ENCODE measurements around the gene SRP72.

The SRP72 gene

DNA sequence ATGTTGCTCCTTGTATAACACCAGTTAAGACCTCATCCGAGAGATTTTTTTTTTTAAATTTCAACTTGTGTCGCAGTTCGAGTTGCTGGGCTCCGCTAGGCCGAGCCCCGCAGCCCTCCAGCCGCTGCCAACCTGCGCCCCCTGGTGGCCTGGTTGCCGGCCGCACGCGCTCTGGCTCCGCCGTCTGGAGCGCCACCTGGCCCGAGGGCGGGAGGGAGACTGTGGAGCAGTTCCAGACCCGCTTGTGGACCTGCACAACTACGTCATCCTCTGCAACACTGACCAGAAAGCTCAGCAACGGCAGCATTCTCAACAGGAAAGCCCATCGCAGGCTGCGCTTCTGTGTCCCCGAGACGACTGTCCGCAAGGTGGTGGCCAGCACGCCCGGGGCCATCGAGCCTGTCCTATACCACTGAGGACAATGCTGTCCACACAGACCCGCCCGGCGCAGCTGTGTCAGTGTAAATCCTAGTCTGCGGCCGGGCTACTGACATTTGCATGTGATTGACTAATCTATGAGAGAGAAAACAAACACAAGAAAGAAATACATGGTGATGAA lies 77.2 kb downstream of the SRP72 start:
- H3K27ac ChIP-seq, result no peak overlapping the region
- TF ChIP-seq, protein P1, sequence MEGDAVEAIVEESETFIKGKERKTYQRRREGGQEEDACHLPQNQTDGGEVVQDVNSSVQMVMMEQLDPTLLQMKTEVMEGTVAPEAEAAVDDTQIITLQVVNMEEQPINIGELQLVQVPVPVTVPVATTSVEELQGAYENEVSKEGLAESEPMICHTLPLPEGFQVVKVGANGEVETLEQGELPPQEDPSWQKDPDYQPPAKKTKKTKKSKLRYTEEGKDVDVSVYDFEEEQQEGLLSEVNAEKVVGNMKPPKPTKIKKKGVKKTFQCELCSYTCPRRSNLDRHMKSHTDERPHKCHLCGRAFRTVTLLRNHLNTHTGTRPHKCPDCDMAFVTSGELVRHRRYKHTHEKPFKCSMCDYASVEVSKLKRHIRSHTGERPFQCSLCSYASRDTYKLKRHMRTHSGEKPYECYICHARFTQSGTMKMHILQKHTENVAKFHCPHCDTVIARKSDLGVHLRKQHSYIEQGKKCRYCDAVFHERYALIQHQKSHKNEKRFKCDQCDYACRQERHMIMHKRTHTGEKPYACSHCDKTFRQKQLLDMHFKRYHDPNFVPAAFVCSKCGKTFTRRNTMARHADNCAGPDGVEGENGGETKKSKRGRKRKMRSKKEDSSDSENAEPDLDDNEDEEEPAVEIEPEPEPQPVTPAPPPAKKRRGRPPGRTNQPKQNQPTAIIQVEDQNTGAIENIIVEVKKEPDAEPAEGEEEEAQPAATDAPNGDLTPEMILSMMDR (IDR thresholded peaks at IDR 0.05), result peak; percentile 96
- peak; percentile 86 for DNase-seq (ENCODE audit: low spot score)

DNA sequence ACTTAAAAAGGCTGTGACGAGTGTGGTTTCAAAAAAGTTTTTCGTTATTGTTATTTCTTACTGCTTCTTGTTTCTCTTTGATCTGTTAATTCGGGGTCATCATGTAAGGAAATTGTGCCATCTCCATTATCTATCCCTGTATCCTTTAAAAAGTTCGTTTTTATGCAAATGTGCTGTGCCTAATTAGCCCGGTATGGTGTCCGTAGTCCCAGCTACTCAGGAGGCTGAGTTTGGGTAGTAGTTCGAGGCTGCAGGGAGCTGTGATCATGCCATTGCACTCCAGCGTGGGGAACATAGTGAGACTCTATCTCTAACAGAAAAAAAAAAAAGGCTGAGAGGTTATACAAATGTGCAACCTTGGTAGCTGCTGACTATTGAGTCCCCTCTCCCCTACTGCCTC lies 83.2 kb downstream of the SRP72 start:
- TF ChIP-seq, protein P1 (IDR thresholded peaks at IDR 0.05), result no peak
- no peak overlapping the region for H3K27ac ChIP-seq
- DNase-seq (ENCODE audit: low spot score), result no peak

More for the DNA sequence above, 77.2 kb downstream of the SRP72 start:
- peak overlapping the region; percentile 69 for H3K4me3 ChIP-seq

DNA sequence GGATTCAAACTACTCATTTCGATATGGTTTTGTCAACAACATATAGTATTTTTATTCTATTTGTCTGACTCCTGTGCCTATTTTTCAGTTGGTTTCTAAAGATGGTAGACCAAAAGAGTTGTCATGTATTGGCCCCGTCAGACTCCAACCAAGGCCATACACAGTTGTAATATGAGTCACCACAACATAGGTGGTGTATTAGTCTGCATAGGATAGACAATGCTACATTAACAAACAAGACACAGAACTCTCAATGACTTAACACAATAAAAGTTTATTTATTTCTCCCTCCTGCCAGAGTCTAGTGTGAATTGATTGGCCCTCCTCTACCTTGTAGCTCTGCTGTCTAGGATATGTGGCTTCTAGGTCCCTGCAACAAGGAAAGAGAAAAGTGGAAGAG lies 84.1 kb downstream of the SRP72 start:
- H3K4me3 ChIP-seq, result no peak overlapping the region
- DNase-seq (ENCODE audit: low spot score), result no peak
- TF ChIP-seq, protein P1 (IDR thresholded peaks at IDR 0.05), result no peak
- H3K27ac ChIP-seq, result no peak overlapping the region

More for the DNA sequence above, 83.2 kb downstream of the SRP72 start:
- no peak overlapping the region for H3K4me3 ChIP-seq

DNA sequence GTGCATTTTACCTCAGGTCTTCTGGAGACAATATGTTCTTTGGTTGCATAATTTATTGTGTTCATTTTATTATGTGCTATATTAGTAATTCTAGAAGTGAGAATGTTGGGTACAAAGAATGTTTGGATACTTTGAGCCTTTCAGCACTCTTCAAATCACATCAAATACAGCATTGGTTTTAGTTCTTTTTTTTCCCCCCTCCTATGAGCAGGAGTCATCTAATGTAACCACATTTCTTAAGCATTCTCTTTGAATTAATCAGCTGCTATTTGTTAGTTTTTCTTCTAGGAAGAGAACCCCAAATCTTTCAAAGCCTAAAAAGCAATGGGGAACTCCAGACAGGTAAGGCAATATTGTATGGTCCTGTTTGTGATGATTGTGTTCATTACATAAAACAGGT lies 84.9 kb downstream of the SRP72 start:
- no peak overlapping the region for H3K27ac ChIP-seq
- no peak for DNase-seq (ENCODE audit: low spot score)
- TF ChIP-seq, protein P1 (IDR thresholded peaks at IDR 0.05), result no peak
- no peak overlapping the region for H3K4me3 ChIP-seq

Data from coronary artery (tissue), 2 donors.